ENCODE data around the gene PRDM12.

PRDM12 gene

DNA sequence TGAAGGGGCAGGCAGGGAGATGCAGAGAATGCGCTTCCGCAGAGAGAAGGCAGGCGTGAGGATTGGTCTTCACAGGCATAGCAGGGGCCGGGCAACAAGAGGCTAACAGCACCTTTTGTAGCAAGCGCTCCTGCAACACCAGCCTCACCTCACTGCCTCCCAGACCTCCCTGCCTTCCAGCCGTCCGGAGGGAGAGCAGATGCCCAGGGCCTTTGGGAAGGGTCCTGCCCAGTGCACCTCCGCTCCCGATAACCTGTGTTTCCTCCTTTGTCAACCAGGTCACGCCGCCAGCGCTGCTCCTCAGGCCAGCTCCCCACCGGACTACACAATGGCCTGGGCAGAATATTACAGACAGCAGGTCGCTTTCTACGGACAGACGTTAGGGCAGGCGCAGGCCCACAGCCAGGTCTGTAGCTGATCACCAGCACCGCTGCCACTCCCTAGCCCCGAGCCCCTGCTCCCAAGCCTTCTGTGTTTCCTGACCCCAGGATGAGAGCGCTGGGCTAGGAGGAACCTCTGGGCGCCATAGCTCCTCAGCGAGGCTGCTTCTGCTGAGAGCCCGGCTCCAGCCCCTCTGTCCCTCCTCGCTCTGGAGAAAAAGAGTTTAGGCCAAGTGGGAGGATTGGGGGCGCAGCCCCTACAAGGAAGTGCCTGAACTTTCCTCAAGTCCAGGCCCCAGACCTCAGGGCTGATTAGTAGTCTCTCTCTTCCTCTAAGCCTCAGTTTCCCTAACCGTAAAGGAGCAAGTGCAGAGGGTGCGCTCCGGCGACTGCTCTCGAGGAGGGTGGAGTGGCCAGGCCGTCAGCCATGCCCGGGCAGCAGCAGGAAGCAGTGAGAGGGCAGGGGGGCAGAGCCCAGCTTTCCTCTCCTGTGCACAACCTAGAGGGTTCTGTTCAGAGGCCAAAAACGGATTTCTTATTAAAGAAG, 28.4 kb upstream of the PRDM12 start:
- no peak for DNase-seq (ENCODE audit: low read depth, low spot score)

DNA sequence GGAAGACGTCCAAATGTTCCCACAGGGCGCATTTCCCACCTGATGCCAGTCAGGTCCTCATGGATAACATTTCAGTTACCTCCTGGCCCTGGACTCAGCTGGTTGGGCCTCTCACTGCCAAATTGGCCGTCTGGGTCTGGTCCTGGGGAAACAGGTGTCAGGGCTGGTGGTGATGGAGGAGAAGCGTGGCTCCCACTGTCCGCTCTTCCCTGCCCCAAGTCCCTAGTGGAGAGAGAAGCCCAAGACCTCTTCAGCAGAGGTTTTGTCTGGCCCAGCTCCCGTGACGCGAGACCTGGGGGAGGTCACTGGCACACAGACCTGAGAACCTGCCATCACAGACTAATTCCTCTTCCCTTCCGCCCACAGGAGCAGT, 27.8 kb upstream of the PRDM12 start:
- no peak for DNase-seq (ENCODE audit: low read depth, low spot score)

DNA sequence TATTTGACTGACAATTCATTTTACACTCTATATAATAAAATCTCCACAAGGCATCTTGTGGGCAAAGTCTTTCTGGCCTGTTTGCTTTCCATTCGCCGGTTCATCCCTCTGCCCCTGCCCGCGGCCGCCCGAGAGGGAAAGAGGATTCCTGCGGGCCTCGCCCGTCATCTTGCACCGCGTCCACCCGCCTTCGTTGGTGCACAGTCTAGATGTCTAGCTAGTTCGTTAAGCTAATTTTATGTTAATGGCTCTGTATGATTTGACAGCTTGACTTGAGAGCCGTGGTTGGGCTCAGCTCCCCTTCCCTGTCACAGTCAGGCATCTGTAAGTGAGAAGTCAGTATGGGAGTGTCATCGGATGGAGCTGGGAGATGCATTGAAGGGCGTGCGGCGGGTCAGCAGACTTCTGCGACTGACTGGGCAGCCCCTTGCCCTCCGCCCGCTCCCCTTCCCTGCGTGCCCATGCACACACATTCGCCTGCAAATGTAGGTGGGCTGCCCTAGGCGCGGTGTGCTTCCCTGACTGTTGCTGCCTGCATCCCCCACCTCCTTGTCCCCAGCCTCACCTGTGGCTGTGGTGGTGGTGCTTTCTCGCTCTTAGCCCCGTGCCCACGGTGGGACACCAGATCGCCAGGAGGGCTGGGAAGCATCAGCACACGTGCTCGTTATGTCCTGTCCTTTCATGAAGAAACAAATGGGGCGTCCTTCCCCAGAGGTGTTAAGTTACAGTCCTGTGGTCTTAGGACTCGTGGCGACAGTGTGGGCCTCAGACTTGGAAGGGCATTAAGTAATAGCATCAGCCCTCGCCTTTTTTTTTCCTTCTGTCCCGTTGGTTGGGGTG, 25.9 kb upstream of the PRDM12 start:
- DNase-seq (ENCODE audit: low read depth, low spot score), result no peak

DNA sequence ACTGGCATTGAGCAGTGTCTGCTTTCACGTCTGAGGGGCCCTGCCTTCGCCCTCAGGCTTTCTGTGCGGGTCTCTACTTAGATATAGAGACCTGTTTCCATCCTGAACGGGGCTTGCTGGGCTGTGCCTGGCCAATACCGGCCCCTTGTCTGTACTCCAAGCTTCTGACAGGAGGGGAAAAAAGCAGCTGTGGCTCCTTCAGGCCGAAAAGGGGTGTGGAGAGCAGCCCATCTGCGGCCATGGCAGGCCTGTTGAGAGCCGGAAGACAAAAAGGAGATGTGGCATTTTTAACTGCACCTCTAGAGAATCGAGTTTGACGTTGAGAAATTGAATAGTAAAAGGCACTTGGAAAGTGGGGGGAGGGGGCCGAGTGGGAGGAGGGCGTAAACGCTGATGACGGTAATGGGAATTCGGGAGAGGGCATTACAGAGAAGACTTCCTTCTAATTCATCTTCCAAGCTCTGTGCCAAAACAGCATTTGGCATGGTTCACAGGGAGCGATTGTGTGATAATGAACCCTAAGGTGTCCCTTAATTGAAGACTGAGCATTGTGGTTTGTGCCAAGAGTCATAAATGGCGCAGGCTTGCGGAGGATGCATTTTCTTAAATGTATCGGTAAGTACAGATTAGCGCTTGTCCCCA, 25.1 kb upstream of the PRDM12 start:
- DNase-seq (ENCODE audit: low read depth, low spot score), result no peak

DNA sequence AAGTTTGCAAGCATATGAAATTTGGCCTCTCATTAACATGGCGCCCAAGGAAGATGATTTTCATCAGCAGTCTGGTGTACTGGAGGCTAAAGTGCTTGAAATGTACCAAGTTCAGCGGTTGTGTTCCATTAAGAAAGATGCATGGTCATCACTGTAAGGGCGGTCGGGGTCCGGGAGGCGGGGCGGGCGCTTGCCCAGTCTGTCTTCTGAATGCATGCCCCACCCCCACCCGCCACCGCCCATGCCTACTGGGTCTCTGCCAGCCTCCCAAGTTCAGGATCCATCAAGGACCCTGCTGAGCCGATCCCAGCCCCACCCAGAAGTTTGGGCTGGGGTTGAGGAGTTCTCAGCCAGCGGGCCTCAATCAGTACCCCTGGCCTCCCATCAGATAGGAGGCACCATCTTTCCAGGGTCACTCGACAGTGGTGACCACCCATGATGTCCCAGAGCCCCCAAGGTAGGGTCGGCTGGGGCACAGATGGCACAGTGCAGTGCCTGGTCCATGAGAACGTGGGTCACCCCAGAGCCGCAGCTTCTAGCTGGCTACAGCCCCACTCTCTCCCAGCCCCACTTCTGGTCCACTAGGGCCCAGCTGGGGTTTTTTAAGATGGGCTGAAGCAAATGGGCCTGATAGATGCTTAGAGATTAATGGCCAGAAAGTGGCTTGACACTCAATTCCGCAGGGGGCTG, 24.4 kb upstream of the PRDM12 start:
- no peak for DNase-seq (ENCODE audit: low read depth, low spot score)

DNA sequence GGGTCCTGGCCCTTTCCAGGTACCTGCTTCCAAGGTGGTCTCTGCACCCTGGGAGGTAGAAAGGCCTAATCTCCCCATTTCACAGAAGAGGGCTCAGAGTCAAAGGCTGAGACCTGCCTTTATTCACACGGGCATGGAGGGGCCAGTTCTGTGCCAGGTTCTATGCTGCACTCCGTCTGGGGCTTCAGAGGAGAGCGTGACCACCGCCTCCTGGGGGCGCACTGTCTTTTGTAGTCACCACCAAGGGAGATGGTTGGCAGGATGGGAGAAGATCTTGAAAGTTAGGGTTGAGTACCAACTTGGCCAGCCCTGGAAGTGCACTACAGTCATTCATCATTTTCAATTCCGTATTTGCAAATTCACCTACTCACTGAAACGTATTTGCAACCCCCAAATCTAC, 23.7 kb upstream of the PRDM12 start:
- no peak for DNase-seq (ENCODE audit: low read depth, low spot score)

DNA sequence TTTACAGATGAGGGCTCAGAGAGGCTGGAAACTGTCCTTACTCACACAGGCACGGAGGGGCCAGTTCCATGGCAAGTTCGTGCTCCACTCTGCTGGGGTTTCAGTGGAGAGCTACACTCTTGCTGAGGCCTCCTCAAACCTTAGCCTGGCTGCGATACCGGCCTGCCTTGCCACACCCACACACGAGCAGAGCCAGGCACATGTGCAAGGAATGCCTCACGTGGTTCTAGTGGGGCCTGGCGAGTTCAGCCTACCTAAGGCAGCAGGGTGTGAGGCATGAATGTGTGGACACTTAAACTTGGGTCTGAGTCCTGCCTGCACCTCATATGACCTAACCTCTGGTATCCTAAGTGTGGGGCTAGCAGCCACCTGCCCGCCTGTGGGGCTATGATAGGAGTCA, 21.5 kb upstream of the PRDM12 start:
- DNase-seq (ENCODE audit: low read depth, low spot score), result no peak

DNA sequence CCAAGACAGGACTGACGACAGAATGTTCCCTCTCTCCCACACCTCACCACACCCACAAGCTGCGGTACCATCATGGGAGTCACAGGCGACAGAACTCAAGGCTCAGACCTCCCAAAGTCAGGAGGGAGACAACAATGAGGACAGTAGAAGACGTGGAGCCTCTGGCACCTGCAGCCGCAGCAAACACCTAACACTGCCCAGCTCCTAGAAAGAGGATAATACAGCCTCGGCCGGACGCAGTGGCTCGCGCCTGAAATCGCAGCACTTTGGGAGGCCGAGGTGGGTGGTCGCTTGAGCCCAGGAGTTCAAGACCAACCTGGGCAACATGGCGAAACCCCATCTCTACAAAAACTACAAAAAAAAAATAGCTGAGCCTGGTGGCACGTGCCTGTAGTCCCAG, 13.2 kb upstream of the PRDM12 start:
- DNase-seq (ENCODE audit: low read depth, low spot score), result no peak

DNA sequence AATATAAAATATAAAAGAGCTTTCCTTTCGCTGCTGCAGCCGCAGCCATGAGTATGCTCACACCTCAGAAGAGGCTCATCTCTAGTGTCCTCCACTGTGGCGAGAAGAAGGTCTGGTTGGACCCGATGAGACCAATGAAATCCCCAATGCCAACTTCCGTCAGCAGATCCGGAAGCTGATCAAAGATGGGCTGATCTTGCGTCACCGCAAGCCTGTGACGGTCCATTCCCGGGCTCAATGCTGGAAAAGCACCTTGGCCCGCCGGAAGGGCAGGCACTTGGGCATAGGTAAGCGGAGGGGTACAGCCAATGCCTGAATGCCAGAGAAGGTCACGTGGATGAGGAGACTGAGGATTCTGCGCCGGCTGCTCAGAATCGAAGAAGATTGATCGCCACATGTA, 12.6 kb upstream of the PRDM12 start:
- no peak for DNase-seq (ENCODE audit: low read depth, low spot score)

DNA sequence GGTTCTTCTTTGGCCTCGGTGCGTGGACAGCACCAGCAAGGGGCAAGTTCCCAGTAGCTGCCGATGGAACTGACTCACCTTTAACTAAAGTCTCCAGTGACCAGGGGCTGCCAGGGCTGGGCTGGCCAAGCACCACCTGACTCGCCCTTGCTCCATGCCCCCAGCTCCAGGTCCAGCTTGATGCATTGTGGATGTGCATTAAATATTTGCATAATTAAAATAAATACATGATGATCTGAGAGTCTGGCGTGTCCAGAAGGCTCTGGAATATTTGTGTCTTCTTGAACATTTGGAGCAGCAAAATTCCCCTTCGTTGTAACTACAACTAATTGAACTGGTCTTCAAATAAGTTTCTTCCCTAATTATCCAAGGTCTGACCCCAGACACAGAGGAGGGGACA, 9.5 kb upstream of the PRDM12 start:
- DNase-seq (ENCODE audit: low read depth, low spot score), result no peak

DNA sequence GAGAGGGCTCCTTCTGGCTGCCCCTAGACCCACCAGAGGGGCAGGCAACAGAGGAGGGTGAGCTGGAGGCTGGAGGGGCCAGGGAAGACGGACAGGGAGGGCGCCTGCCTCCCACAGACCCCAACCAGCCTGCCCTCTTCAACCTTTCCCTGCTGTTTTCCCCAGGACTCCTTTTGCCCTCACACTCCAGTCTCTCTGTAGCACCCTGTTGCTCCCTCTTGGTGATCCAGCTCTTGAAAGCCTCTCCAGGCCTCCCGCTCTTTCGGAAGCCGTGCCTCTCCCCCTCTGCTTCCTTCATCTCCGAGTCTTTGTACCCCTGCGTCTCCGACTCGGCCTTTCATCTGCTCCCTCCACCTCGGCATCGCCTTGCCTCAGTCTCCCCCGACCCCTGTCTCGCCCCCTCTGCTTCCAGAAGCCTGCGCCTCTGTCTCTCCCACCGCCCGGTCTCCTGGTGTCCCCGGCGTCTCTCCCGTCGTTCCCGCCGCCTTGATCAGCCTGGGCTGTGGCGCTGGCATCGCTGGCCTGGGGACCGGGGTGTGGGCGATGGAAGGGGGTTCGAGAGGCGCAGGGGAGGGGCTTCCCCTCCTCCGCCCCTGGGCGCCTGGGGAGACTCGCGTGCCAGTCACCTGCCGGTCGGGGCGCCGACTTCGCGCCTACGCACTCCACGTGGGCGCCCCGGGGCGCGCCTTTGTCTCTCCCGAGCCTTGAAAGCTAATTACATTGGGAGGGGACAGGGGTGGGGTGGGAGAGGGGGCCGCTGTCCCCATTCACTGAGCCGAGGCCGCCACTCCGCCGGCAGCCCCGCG, 5.3 kb upstream of the PRDM12 start:
- no peak for DNase-seq (ENCODE audit: low read depth, low spot score)

DNA sequence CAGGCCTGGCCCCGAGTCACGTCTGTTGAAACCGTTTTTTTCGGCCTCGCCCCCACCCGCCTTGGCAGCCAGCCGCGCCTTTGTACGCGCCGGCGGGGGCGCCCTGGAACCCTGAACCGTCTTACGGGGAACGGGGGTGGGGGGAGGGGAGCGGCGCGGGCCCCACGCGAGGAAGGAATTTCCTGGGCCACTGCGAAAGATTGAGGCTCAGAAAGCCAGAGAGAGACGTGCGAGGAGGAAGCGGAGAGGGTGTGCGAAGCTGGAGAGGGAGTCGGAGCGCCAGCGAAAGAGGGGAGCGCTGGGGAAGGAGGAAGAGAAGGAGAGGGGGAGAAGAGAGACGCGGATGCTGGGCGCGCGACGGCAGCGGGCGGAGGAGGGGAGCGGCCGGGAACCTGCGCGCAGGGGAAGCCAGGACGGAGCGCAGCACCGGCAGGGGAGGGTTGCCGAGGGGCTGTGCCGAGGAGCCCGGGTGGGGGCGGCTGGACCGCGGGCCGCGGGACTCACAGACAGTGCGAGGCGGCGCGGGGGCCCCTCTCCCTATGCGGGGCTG, 4.6 kb upstream of the PRDM12 start:
- no peak for DNase-seq (ENCODE audit: low read depth, low spot score)

DNA sequence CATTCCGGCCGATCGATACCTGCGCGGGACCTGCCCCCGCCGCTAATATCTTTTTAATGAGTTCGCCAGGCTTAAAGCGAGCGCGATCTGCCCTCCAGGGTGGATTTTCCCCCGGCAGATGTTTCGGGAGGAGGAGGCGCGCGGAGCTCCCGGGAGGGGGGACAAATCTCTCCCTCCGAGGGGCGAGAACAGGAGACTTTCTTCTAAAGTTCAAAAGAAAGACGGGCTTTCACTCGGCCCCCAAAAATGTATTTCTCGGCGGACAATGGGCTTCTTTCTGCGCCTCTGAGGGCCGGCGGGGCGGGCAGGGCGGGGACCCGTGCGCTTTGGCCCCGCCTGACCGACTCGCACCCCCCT, 4.1 kb upstream of the PRDM12 start:
- DNase-seq (ENCODE audit: low read depth, low spot score), result no peak

DNA sequence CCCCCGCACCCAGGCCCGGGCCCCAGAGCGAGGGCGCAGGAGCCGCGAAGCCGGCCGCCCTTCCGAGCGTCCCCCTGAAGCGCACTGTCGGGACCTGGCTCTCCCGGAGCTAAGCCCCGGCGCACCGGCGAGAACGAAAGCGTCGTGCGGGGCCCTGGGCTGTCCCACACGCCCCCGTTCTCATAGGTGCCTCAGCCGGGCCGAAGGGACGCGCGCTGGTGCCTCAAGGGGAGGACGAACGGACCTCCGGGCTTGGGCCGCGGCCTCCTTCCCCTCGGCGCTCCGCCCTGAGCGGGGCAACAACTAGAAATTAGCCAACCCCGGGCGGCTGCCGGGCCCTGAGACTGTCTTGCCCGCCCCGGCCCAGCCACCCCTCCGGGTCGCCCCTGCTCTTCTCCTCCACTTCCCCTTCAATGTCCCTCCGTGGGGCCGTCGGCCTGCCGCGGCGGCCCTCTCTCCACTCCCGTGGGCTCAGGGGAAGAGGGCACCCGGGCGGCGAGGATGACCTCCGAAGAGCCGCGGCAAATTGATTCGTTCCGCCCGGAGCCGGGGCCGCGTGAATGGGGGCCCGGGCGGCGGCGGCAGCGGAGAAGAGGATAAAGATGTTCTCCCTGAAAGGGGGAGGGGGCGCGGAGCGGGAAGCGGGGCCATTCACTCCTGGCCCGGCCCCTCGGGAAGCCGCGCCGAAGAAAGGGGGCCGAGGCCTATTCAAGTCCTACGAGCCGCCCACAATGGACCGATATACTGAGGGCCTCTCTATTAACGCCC, 3.5 kb upstream of the PRDM12 start:
- DNase-seq (ENCODE audit: low read depth, low spot score), result peak; percentile 27

DNA sequence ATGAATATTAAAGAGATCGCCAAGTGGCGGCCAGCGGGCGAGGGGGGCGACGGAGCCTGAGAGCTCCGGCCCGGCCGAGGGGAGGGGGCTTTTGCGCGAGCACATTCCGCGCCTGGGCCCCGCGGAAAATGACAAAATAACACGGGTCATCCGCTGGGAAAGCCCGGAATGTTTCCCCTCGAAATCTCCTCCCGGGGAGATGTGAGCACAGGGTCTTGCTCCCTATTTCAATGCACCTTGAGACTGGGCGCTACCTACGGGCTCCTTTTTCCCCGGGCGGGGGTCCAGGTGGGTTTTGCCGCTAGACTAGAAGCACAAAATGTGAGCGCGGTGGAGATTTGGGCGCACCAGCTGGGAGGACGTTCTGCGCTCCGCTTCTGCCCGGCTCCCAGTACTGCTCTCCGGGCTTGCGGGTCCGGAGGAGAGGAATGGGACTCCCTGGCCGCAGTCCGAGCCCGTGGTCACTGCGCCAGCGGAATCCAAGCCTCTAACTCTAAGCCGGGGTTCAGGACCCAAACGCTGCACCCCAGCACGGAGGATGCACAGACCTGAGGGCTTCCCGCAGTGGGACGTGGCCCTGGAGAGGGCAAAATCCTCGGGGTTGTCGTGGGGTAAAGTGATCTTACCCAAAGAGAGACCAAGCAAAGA, 2.8 kb upstream of the PRDM12 start:
- no peak for DNase-seq (ENCODE audit: low read depth, low spot score)

DNA sequence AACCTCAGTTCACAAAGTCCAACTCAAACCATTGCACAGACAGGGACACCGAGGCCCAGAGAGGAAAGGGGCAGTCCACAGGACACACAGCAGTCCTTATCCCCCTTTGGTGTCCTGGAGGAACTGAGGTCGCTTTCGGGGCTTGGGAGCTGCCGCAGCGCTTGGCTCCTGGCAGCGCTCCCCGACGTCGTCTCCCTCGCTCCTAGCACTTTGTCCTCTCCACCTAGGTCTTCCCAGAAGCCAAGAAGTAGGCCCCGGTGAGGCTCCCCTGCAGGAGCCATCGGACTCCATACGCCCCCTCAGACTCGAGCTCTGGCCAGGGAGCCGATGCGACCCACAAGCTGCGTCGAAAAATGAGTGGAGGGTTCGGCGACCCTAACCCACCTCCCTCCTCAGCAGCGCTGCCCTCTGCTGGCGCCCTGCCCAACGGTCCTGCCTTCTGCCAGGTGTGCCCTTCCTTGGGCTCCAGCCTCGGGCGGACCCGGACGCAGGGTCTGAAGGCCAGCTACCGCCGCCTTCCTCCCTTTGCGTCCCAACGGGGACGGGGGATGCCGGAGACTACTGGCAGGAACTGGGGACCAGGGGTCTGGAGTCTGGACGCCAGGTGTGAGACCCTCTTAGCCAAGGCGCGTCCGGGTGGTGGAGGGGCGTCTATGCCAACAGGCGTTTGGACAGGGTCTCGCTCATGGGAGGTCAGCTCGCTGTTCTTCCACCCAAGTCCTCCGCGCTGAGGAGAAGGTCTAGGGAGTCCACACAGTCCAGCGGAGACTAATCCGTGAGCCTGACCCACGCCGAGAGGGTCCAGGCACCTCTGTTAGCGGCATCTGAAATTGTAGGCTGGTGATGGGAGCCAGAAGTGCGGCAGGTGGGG, 2.1 kb upstream of the PRDM12 start:
- DNase-seq (ENCODE audit: low read depth, low spot score), result no peak

DNA sequence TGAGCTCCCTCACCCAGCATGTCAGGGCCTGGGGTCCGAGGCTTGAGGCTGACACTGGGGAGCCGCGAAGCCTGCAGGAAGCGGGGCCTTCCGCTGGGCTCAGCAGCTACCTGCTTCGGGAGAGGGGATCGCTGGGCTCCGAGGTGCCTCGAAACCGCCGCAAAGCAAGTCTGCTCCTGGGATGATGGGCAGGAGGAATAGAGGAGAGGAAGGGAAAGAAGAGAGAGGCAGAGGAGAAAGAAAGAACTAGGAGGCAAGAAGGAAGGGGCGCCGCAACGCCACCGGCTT, 1.5 kb upstream of the PRDM12 start:
- no peak for DNase-seq (ENCODE audit: low read depth, low spot score)

DNA sequence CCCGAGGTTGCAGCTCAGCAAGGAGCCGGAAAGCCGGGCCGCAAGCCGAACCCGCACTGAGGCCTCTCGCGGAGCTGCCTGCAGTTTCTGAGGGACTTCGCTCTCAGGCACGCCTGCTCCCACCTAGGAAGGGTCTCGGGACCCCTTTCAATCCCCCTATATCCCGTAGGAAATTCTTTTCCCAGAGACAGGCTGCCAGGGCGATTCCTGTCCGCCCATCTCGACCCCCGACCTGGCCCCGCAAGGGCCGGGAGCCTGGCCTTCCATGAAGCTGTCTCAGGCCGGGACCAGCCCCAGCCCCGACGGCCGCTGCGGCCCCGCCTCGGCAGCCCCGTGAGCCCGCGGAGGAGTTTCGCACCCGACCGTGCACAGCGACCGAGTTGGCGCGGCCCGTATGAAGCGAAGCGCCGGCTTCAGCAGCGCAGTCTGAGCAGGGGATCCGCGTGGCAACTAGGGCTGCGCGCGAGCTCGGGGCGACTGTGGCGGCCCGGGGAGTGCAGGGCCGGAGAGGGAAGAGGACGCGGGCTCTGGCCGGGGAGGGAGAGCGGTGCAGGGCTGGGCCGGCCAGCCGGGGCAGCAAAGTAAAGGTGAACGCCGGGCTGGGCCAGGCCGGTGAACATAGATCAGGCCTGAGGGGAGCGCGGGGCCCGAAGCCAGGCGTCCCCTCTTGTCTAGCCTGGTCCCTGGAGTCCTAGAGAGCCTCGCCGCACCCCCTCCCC, 977 bp upstream of the PRDM12 start:
- peak; percentile 30 for DNase-seq (ENCODE audit: low read depth, low spot score)
